Ishikawa (cell line): ENCODE results near the gene NEU3.
A peak's percentile ranks its signal among the peaks of the same experiment; 100 is the strongest.

ENCODE experiments used
- FOXM1 ChIP-seq: IDR thresholded peaks from 2 replicates; pipeline ENCODE4 v1.6.1; 2012; ENCODE audit warnings: low read depth, borderline replicate concordance
- NFIC ChIP-seq: IDR thresholded peaks from 2 replicates; pipeline ENCODE4 v1.6.1; 2012
- TAF1 ChIP-seq: IDR thresholded peaks from 2 replicates; pipeline ENCODE4 v1.6.1; 2012; ENCODE audit warnings: low read depth, mild to moderate bottlenecking

GRCh38 chr11:75035911-75036565, 47.3 kb downstream of the NEU3 start:
- TF ChIP-seq FOXM1 (no peak), TAF1 (no peak), NFIC (peak; percentile 65)
